BLaER1 treated with 17β-estradiol and CSF1 and Interleukin-3, amounts not matched to agents 10 nM and 100 nM (cell line): Measurements from ENCODE around the gene CA9.

ENCODE experiments used
- H3K27ac ChIP-seq, 11 experiments: shearing (Covaris generic); formaldehyde crosslinking; 2 replicates each; pipeline ENCODE4 v1.8.1; 2022
- H3K27me3 ChIP-seq, 11 experiments: shearing (Covaris generic); formaldehyde crosslinking; 2 replicates each; pipeline ENCODE4 v1.8.1; 2022
- H3K36me3 ChIP-seq, 11 experiments: shearing (Covaris generic); formaldehyde crosslinking; 2 replicates each; pipeline ENCODE4 v1.8.1; 2022
- H3K4me1 ChIP-seq, 10 experiments: shearing (Covaris generic); formaldehyde crosslinking; 2 replicates each; pipeline ENCODE4 v1.8.1; 2022
- H3K4me2 ChIP-seq, 11 experiments: shearing (Covaris generic); formaldehyde crosslinking; 2 replicates each; pipeline ENCODE4 v1.8.1; 2022
- H3K4me3 ChIP-seq, 10 experiments: shearing (Covaris generic); formaldehyde crosslinking; 2 replicates each; pipeline ENCODE4 v1.8.1; 2022
- H3K9ac ChIP-seq, 11 experiments: shearing (Covaris generic); formaldehyde crosslinking; 2 replicates each; pipeline ENCODE4 v1.8.1; 2022
- H3K9me3 ChIP-seq, 11 experiments: shearing (Covaris generic); formaldehyde crosslinking; replicated peaks in 1 of 11; 2 replicates each; pipeline ENCODE4 v1.8.1; 2022
- H4K20me1 ChIP-seq, 11 experiments: shearing (Covaris generic); formaldehyde crosslinking; 2 replicates each; pipeline ENCODE4 v1.8.1; 2022
- Cebpa-rat ChIP-seq, 11 experiments: shearing (Covaris generic); IDR thresholded peaks; 2 replicates each; pipeline ENCODE4 v1.8.1; 2022

The CA9 gene

DNA sequence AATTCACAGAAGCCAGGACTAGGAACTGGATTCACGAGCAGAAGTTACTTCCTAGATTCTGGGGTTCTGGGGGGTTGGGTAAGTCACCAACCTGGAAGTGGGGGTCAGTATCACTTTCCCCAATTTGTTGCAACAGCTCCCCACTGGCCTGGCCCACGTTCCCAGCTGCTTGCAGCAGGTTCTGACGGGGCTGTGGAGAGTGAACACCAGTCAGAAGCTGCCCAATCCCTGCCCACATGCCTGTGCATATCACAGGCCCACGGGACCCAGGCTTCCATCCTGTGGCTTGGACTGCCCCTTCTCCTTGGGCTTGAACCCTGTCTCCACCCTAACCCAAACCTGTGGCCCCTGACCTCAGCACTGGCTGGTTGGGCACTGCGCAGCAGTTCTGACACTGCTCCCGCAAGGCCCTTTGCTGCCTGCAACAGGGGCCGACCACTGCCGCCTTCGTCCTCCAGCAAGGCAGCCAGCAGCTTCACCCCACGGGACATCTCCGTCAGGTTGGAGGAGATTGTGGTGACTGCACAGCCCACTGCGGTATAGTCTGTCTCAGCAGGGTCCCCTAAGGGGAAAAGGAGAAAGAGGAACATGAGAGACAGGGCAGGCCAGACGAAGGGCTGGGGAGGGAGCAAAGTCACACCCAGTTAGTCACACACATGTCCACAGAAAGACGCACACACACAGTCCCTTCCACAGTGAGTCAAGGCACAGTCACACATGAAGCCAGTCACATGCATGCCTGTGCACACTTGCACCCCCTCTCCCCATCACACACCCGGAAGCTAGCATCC is 45.2 kb downstream of the CA9 start:
- H3K9me3 ChIP-seq: no peaks in the 10 kb centered on the region
- peak overlapping the region; percentile 65 to 92 (median 77) for H3K4me2 ChIP-seq
- peaks cover 32 to 56% (median 40%) of the 10 kb centered on the region in 10 experiments for H3K4me1 ChIP-seq
- H3K9ac ChIP-seq: peak overlapping the region; percentile 20 to 53 (median 43); a peak in 15 of 22 replicates
- H3K27ac ChIP-seq: peak overlapping the region; percentile 22 to 67 (median 50); a peak in 18 of 22 replicates
- H3K4me3 ChIP-seq: peak overlapping the region in 3 of 10 experiments; percentile 5 to 43 (median 7); a peak in 2 of 20 replicates
- H4K20me1 ChIP-seq: peaks cover 31 to 100% (median 70%) of the 10 kb centered on the region in 11 experiments
- peaks cover 96 to 100% (median 98%) of the 10 kb centered on the region in 11 experiments for H3K36me3 ChIP-seq
- TF ChIP-seq Cebpa-rat (IDR thresholded peaks at IDR 0.05): no peak
- no peaks in the 10 kb centered on the region for H3K27me3 ChIP-seq

DNA sequence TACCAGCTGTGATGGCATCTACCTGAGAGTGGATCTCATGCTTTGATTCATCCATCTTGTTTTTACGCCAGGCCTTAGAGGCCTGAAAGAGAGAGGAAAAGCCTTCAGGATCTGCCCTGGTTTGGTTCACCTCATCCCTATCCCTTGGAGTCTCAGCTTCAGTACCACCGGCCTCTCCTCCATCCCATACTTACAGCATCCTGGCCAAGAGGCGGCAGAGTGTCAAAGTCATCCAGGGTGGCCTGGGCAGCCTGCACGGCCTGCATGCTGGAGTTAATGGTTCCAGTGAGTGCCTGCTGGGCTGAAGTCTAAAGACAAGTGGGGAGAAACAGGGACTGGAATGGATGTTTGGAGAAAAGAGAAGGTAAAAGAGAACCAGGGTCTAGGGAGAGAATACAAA is 45.8 kb downstream of the CA9 start:
- peaks cover 32 to 56% (median 40%) of the 10 kb centered on the region in 10 experiments for H3K4me1 ChIP-seq
- H3K36me3 ChIP-seq: peaks cover 96 to 100% (median 98%) of the 10 kb centered on the region in 11 experiments
- peaks cover 31 to 100% (median 72%) of the 10 kb centered on the region in 11 experiments for H4K20me1 ChIP-seq
- H3K4me2 ChIP-seq: peak overlapping the region; percentile 65 to 92 (median 77)
- H3K9me3 ChIP-seq: no peaks in the 10 kb centered on the region
- peak overlapping the region in 10 of 11 experiments; percentile 24 to 59 (median 50); a peak in 19 of 22 replicates for H3K27ac ChIP-seq
- H3K4me3 ChIP-seq: no peak overlapping the region
- peak overlapping the region in 9 of 11 experiments; percentile 9 to 50 (median 34); a peak in 10 of 22 replicates for H3K9ac ChIP-seq
- TF ChIP-seq Cebpa-rat (IDR thresholded peaks at IDR 0.05): no peak
- no peaks in the 10 kb centered on the region for H3K27me3 ChIP-seq

DNA sequence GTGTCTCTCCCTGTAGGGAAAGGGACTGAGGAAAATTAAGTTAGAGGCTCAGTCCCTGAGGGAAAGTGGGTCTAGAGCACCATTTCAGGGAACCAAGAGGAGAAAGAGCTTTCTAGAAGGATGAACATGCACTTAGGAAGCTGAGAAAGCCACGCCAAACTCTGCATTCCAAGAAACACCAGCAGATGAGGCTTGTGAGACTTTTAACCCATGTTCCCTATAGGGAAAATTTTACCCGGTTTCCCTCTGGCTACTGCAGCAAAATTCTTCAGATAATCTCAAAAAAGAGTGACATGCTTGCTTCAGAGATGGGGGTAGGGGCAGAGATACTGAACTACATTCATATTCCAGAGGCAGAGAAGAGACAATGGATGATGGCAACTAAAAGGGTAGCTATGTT is 49.7 kb downstream of the CA9 start:
- Histone ChIP-seq H3K4me1 (peaks cover 43 to 72% (median 46%) of the 10 kb centered on the region in 10 experiments), H3K4me3 (no peak overlapping the region), H3K36me3 (peaks cover 79 to 95% (median 81%) of the 10 kb centered on the region in 11 experiments), H3K9me3 (no peaks in the 10 kb centered on the region), H3K27ac (no peak overlapping the region), H3K4me2 (no peak overlapping the region), H3K9ac (no peak overlapping the region), H4K20me1 (peaks cover 46 to 100% (median 80%) of the 10 kb centered on the region in 11 experiments), H3K27me3 (no peaks in the 10 kb centered on the region)
- TF ChIP-seq Cebpa-rat (IDR thresholded peaks at IDR 0.05): no peak

DNA sequence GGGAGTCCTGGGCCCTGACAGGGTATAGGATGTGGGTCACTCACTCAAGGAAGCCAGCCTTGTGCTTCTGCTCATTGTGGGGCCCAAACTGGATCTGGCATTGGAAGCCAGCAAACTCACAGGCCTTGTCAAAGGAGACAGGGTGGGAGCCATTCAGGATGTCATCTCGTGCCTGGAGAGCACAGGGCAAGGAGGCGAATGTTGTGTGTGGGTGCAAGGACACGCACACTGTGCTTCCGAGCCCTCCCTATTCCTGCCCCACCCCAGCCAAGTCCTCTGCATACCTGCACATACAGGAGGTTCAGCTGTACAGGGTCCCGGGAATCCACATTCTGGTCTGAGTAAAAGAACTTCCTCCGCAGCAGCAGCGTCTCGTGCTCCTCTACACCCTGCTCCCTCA is 50.2 kb downstream of the CA9 start:
- Histone ChIP-seq H3K9ac (no peak overlapping the region), H3K9me3 (no peaks in the 10 kb centered on the region), H3K4me1 (peaks cover 43 to 72% (median 46%) of the 10 kb centered on the region in 10 experiments), H3K27me3 (no peaks in the 10 kb centered on the region), H3K36me3 (peaks cover 74 to 91% (median 77%) of the 10 kb centered on the region in 11 experiments), H3K4me2 (no peak overlapping the region), H3K27ac (no peak overlapping the region), H4K20me1 (peaks cover 46 to 100% (median 80%) of the 10 kb centered on the region in 11 experiments), H3K4me3 (no peak overlapping the region)
- no peak for TF ChIP-seq Cebpa-rat (IDR thresholded peaks at IDR 0.05)

DNA sequence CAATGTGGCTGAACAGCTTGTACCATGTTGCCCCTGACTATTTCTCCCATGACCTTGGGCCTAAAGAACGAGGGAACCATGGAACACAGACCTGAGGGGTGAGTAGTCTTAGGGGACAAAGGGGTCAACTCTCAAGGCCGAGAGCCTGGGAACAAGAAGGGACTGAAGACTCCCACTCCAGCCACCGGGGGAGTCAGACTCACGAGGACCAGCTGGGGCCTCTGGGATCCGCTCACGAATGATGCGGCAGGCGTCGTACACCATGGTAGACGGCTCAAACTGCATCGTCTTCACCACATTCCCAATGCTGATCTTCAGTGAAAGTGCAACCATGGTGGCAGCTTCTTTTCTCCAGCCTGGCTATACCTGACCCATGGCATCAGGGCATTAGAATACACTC is 51.6 kb downstream of the CA9 start:
- Histone ChIP-seq H3K9ac (0 out of 22 replicates have a peak overlapping the region, but pooled peaks of 1 of the 11 experiments have one; percentile 4), H3K9me3 (no peaks in the 10 kb centered on the region), H3K4me3 (no peak overlapping the region), H3K4me1 (peaks cover 43 to 70% (median 46%) of the 10 kb centered on the region in 10 experiments), H3K27me3 (no peaks in the 10 kb centered on the region), H3K36me3 (peaks cover 62 to 81% (median 65%) of the 10 kb centered on the region in 11 experiments), H3K4me2 (no peak overlapping the region), H3K27ac (no peak overlapping the region), H4K20me1 (peaks cover 48 to 99% (median 80%) of the 10 kb centered on the region in 11 experiments)
- TF ChIP-seq Cebpa-rat (IDR thresholded peaks at IDR 0.05): no peak

DNA sequence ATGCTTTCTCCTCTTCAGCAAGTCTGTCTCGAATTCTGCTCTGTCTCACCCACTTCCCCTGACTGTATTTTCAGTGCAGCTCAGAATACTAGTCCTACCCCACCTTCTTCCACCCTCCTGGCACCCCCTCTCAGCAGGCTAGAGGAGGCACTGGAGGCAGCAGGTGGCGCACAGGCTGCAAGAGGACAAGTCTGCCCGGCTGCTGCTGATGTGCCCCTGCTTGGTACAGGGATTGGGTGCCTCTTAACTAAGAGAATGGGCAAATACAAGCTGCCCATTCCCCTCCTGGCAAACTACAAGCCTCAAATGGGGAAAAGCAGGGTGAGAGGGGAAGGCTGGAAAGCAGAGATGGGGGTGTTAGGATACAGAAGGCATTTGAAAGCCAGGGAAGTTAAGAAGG is 53.2 kb downstream of the CA9 start:
- no peak for TF ChIP-seq Cebpa-rat (IDR thresholded peaks at IDR 0.05)
- Histone ChIP-seq H3K9ac (peak overlapping the region; percentile 50 to 93 (median 69); a peak in 20 of 22 replicates), H3K4me3 (peak overlapping the region; percentile 48 to 94 (median 78); a peak in 8 of 20 replicates), H3K4me1 (peaks cover 52 to 59% (median 53%) of the 10 kb centered on the region in 10 experiments), H3K4me2 (peak overlapping the region; percentile 93 to 100 (median 98)), H3K27me3 (no peaks in the 10 kb centered on the region), H4K20me1 (peaks cover 53 to 88% (median 81%) of the 10 kb centered on the region in 11 experiments), H3K27ac (peak overlapping the region in 10 of 11 experiments; percentile 26 to 91 (median 75); a peak in 18 of 22 replicates), H3K9me3 (no peaks in the 10 kb centered on the region), H3K36me3 (peaks cover 46 to 65% (median 49%) of the 10 kb centered on the region in 11 experiments)

DNA sequence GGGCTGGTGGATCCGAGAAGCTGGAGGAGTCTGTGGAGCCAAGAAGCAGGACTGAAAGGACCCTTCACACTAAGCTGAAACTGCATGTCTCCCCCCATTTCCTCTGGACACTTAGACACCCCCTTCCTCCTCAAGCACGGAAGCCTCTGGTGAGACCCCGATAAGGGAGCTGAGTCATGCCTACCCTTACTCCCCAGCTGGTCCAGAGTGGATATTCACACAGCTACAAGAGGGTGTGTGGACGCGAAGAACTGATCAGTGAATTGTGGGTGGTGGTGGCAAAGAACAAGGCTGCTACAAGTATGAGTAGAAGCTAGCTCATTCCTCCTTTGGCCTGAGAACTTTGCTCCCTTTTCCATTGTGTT is 53.9 kb downstream of the CA9 start:
- peaks cover 53 to 82% (median 78%) of the 10 kb centered on the region in 11 experiments for H4K20me1 ChIP-seq
- H3K36me3 ChIP-seq: peaks cover 39 to 58% (median 42%) of the 10 kb centered on the region in 11 experiments
- peak overlapping the region; percentile 50 to 93 (median 69) for H3K9ac ChIP-seq
- peak overlapping the region in 10 of 11 experiments; percentile 26 to 91 (median 75); a peak in 19 of 22 replicates for H3K27ac ChIP-seq
- H3K9me3 ChIP-seq: no peaks in the 10 kb centered on the region
- peak overlapping the region; percentile 93 to 100 (median 98) for H3K4me2 ChIP-seq
- H3K4me1 ChIP-seq: peaks cover 50 to 55% (median 53%) of the 10 kb centered on the region in 10 experiments
- no peaks in the 10 kb centered on the region for H3K27me3 ChIP-seq
- peak overlapping the region; percentile 48 to 94 (median 78) for H3K4me3 ChIP-seq
- no peak for TF ChIP-seq Cebpa-rat (IDR thresholded peaks at IDR 0.05)

DNA sequence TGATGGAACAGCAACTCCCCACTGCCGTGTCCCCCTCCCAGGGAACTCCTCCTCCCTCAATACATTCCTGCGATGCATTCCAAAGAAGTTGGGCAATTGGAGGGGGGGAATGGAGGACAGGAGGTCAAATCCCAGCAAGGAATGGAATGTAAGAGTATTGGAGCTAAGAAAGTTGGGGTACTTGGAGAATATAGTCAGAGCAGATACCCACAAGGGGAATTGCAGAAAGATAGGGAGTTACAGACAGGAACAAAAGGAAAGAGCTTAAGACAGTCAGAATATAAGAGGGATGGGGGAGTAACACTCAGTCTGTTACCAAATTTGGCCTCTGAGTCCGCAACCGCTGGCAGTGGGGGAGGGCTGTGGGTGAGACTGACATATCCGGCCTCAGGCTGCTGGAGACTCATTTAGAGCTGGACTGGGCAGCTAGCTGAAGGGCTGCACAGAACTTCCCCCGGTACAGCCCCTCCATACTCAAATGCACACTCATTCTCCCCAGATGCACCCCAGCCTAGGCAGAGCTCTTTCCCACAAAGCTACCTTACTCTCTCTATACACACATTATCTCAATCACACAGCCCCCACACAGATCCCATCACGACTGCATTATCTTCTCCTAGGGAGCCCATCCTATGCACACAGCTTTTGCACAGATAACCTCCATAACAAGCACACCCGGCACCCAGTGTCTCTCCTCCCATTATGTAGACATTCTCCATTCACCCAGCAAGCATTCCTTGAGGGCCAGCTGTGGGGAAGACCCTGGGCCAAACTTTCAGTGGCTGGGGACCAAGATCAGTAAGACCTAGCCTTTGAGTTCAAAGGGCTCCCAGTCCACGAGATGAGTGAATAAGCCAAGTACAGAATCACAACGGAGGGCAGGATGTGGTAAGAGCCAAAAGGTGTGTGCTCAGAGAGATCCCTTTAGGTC is 54.6 kb downstream of the CA9 start:
- peaks cover 53 to 80% (median 72%) of the 10 kb centered on the region in 11 experiments for H4K20me1 ChIP-seq

More for the DNA sequence above, 54.6 kb downstream of the CA9 start:
- H3K4me2 ChIP-seq: peak overlapping the region; percentile 93 to 100 (median 98)
- peaks cover 32 to 52% (median 35%) of the 10 kb centered on the region in 11 experiments for H3K36me3 ChIP-seq
- peak overlapping the region; percentile 48 to 94 (median 78) for H3K4me3 ChIP-seq
- H3K4me1 ChIP-seq: peaks cover 51 to 61% (median 58%) of the 10 kb centered on the region in 10 experiments
- 0 out of 22 replicates have a peak, but pooled peaks of 1 of the 11 experiments have one; percentile 19 for TF ChIP-seq Cebpa-rat (IDR thresholded peaks at IDR 0.05)
- H3K27me3 ChIP-seq: no peaks in the 10 kb centered on the region
- H3K27ac ChIP-seq: peak overlapping the region in 10 of 11 experiments; percentile 26 to 91 (median 75); a peak in 19 of 22 replicates
- no peaks in the 10 kb centered on the region for H3K9me3 ChIP-seq
- H3K9ac ChIP-seq: peak overlapping the region; percentile 50 to 93 (median 69); a peak in 21 of 22 replicates
